ENCODE results near the gene FAM240A.

GRCh38 chr3:46603446-46604046, 8.8 kb upstream of the FAM240A start:
- no peak for TF ChIP-seq CTCF (IDR thresholded peaks at IDR 0.05)
- no peak for TF ChIP-seq ZFX (IDR thresholded peaks at IDR 0.05; ENCODE audit: borderline replicate concordance)
